Glutamatergic neuron (in vitro differentiated cells): ENCODE measurements around the gene MALT1. TPM values are rescaled to one million over a fixed set of nuclear protein-coding genes. Genes with fewer than 3 reads are reported as not detected.
"Not testable (repeated sequence)": the region's sequence is repeated elsewhere in the genome, so short reads cannot be mapped to it uniquely, and the experiment has no call there.

Experiments used
- DNase-seq: peaks from one replicate; pipeline ENCODE4 v3.0.0; 2022
- H3K27ac Mint-ChIP-seq: one replicate; pipeline ENCODE4 v1.8.0; 2020; ENCODE audit warnings: mild to moderate bottlenecking, mixed read lengths, inconsistent platforms; ENCODE audit not compliant: unreplicated experiment
- H3K27me3 Mint-ChIP-seq: one replicate; pipeline ENCODE4 v1.8.0; 2020; ENCODE audit warnings: mild to moderate bottlenecking, moderate library complexity, mixed read lengths, inconsistent platforms; ENCODE audit not compliant: unreplicated experiment
- H3K36me3 Mint-ChIP-seq: one replicate; pipeline ENCODE4 v1.8.0; 2020; ENCODE audit warnings: mild to moderate bottlenecking, mixed read lengths, inconsistent platforms; ENCODE audit not compliant: unreplicated experiment
- H3K4me1 Mint-ChIP-seq: one replicate; pipeline ENCODE4 v1.8.0; 2020; ENCODE audit warnings: mild to moderate bottlenecking, low read depth, mixed read lengths, inconsistent platforms; ENCODE audit not compliant: unreplicated experiment
- H3K4me3 Mint-ChIP-seq: one replicate; pipeline ENCODE4 v1.8.0; 2020; ENCODE audit warnings: mild to moderate bottlenecking, mixed read lengths, inconsistent platforms; ENCODE audit not compliant: unreplicated experiment
- H3K9me3 Mint-ChIP-seq: one replicate; pipeline ENCODE4 v1.8.0; 2020; ENCODE audit warnings: mild to moderate bottlenecking, moderate library complexity, mixed read lengths, inconsistent platforms; ENCODE audit not compliant: unreplicated experiment
- CTCF ChIP-seq: fragments of 200-600 bp; sonication (generic); IDR thresholded peaks from one replicate; pipeline ENCODE4 v1.5.0; 2021; ENCODE audit not compliant: partially characterized antibody, unreplicated experiment
- total RNA-seq: library from RNA; stranded (reverse); fragmentation: NEBNext Ultra II Directional; extraction: Animal tissue kit (Norgen Biotek cat#: 25700); gene quantifications from one replicate; pipeline ENCODE4 v1.2.1, GENCODE V29; 2021; ENCODE audit not compliant: unreplicated experiment

The MALT1 gene
- total RNA-seq, 1 donor from 2014 or later = 8.5 TPM

GRCh38 chr18:58640891-58641610, 30.2 kb upstream of the MALT1 start:
- Mint-ChIP-seq H3K27me3 (no peaks in the 10 kb centered on the region), H3K9me3 (no peaks in the 10 kb centered on the region), H3K27ac (no peak overlapping the region), H3K4me1 (no peaks in the 10 kb centered on the region), H3K4me3 (no peak overlapping the region), H3K36me3 (no peaks in the 10 kb centered on the region)
- DNase-seq = no peak
- no peak for TF ChIP-seq CTCF

- H3K4me1 Mint-ChIP-seq, H3K27me3 Mint-ChIP-seq, H3K36me3 Mint-ChIP-seq, DNase-seq, H3K27ac Mint-ChIP-seq, H3K4me3 Mint-ChIP-seq, H3K9me3 Mint-ChIP-seq: not testable (repeated sequence)
Measured at GRCh38 chr18:58643557-58643956, 27.7 kb upstream of the MALT1 start.

GRCh38 chr18:58645398-58645797, 25.9 kb upstream of the MALT1 start:
- H3K9me3 Mint-ChIP-seq = no peaks in the 10 kb centered on the region
- no peak for TF ChIP-seq CTCF

GRCh38 chr18:58646334-58646862, 24.9 kb upstream of the MALT1 start:
- Mint-ChIP-seq H3K36me3 (no peaks in the 10 kb centered on the region), H3K27ac (no peak overlapping the region), H3K9me3 (no peaks in the 10 kb centered on the region), H3K4me1 (no peaks in the 10 kb centered on the region), H3K4me3 (no peak overlapping the region), H3K27me3 (no peaks in the 10 kb centered on the region)
- TF ChIP-seq CTCF = no peak
- DNase-seq = no peak

More at GRCh38 chr18:58645398-58645797, 25.9 kb upstream of the MALT1 start:
- H3K4me3 Mint-ChIP-seq = no peak overlapping the region
- no peaks in the 10 kb centered on the region for H3K27me3 Mint-ChIP-seq
- no peak overlapping the region for H3K27ac Mint-ChIP-seq
- no peaks in the 10 kb centered on the region for H3K4me1 Mint-ChIP-seq
- DNase-seq = no peak
- no peaks in the 10 kb centered on the region for H3K36me3 Mint-ChIP-seq

GRCh38 chr18:58649966-58650816, 21.1 kb upstream of the MALT1 start:
- H3K9me3 Mint-ChIP-seq = no peaks in the 10 kb centered on the region
- H3K36me3 Mint-ChIP-seq = no peaks in the 10 kb centered on the region
- no peak for DNase-seq
- H3K27ac Mint-ChIP-seq = no peak overlapping the region
- no peaks in the 10 kb centered on the region for H3K27me3 Mint-ChIP-seq
- no peak for TF ChIP-seq CTCF
- no peak overlapping the region for H3K4me3 Mint-ChIP-seq
- no peaks in the 10 kb centered on the region for H3K4me1 Mint-ChIP-seq

- not testable (repeated sequence) for H3K36me3 Mint-ChIP-seq
Measured at GRCh38 chr18:58650830-58651229, 20.4 kb upstream of the MALT1 start.

GRCh38 chr18:58653144-58653722, 18.0 kb upstream of the MALT1 start:
- not testable (repeated sequence) for H3K4me3 Mint-ChIP-seq, H3K9me3 Mint-ChIP-seq, DNase-seq

More at GRCh38 chr18:58650830-58651229, 20.4 kb upstream of the MALT1 start:
- not testable (repeated sequence) for H3K27me3 Mint-ChIP-seq, H3K9me3 Mint-ChIP-seq, H3K27ac Mint-ChIP-seq, DNase-seq, H3K4me1 Mint-ChIP-seq, H3K4me3 Mint-ChIP-seq

More at GRCh38 chr18:58653144-58653722, 18.0 kb upstream of the MALT1 start:
- not testable (repeated sequence) for H3K4me1 Mint-ChIP-seq, H3K27ac Mint-ChIP-seq, H3K36me3 Mint-ChIP-seq, H3K27me3 Mint-ChIP-seq
